CD4-positive, alpha-beta T cell (primary cell): ENCODE results near the gene GALNT7. TPM values are rescaled to one million over a fixed set of nuclear protein-coding genes. Genes with fewer than 3 reads are reported as not detected.

Experiments
- ATAC-seq: fragments of 200-7000 bp; cut with Tn5 transposase; one replicate; pipeline ENCODE4 v1.10.0; 2022; ENCODE audit warnings: mild to moderate bottlenecking; ENCODE audit not compliant: poor library complexity
- CTCF ChIA-PET: fragments of 350-600 bp; sonication (Branson Sonifier 250); formaldehyde crosslinking; loops from one replicate; lab custom pipeline; 2021; ENCODE audit warnings: antibody characterized with exemption, inconsistent platforms; lab: Charles Lee
- POLR2A ChIA-PET: fragments of 350-600 bp; sonication (Branson Sonifier 250); formaldehyde crosslinking; loops from one replicate; lab custom pipeline; 2021; ENCODE audit warnings: antibody characterized with exemption, inconsistent platforms; lab: Charles Lee
- DNase-seq, 14 experiments: peaks; one replicate each; pipeline ENCODE4 v3.0.0-alpha.2; 2013 to 2020; ENCODE audit warnings: mixed read lengths in 2 of 14
- H3K27ac ChIP-seq, 2 donors: one replicate each; pipeline versions ENCODE4 v1.5.1 to v1.7.0; 2013; ENCODE audit warnings: low read length in 2 of 2, low read depth in 1 of 2, mild to moderate bottlenecking in 1 of 2
- H3K27me3 ChIP-seq, 2 experiments: 1 replicate in 1 of 2; 2 replicates in 1 of 2; pipeline versions ENCODE4 v1.6.1 to v1.7.0; 2013; ENCODE audit warnings: low read length in 2 of 2, control low read depth in 1 of 2, mild to moderate bottlenecking in 1 of 2, moderate library complexity in 1 of 2; ENCODE audit not compliant: insufficient read depth in 2 of 2, control insufficient read depth in 1 of 2
- H3K36me3 ChIP-seq: one replicate; pipeline ENCODE4 v1.6.1; 2013; ENCODE audit warnings: low read length, control low read depth; ENCODE audit not compliant: insufficient read depth
- H3K4me1 ChIP-seq: one replicate; pipeline ENCODE4 v1.6.1; 2013; ENCODE audit warnings: low read length, control low read depth; ENCODE audit not compliant: insufficient read depth
- H3K4me3 ChIP-seq: one replicate; pipeline ENCODE4 v1.5.1; 2013; ENCODE audit warnings: mild to moderate bottlenecking, low read length, moderate library complexity
- H3K9me3 ChIP-seq, 2 experiments: 1 replicate in 1 of 2; 2 replicates in 1 of 2; pipeline versions ENCODE4 v1.6.1 to v1.7.0; 2013; ENCODE audit warnings: low read length in 2 of 2, mild to moderate bottlenecking in 2 of 2, control low read depth in 1 of 2, moderate library complexity in 1 of 2; ENCODE audit not compliant: control insufficient read depth in 1 of 2, insufficient read depth in 1 of 2
- H3K27ac Mint-ChIP-seq: one replicate; pipeline ENCODE4 v1.8.0; 2020; ENCODE audit warnings: mixed read lengths
- H3K27me3 Mint-ChIP-seq: one replicate; pipeline ENCODE4 v1.8.0; 2021; ENCODE audit warnings: mixed read lengths
- H3K36me3 Mint-ChIP-seq: one replicate; pipeline ENCODE4 v1.8.0; 2021; ENCODE audit warnings: low read depth, mixed read lengths
- H3K4me1 Mint-ChIP-seq: one replicate; pipeline ENCODE4 v1.8.0; 2021; ENCODE audit warnings: low read depth, mixed read lengths
- H3K4me3 Mint-ChIP-seq: one replicate; pipeline ENCODE4 v1.8.0; 2020; ENCODE audit warnings: mild to moderate bottlenecking, mixed read lengths
- H3K9me3 Mint-ChIP-seq: one replicate; pipeline ENCODE4 v1.8.0; 2020; ENCODE audit warnings: mixed read lengths
- CTCF ChIP-seq: fragments of 200-600 bp; IDR thresholded peaks from one replicate; pipeline ENCODE4 v1.8.0; 2022; ENCODE audit warnings: antibody characterized with exemption, mild to moderate bottlenecking
- intact Hi-C, 2 experiments: fragments of 100-400 bp; cut with DNase I in 1 of 2; cut with micrococcal nuclease in 1 of 2; formaldehyde crosslinking; loops; one replicate each; pipeline versions ENCODE4 v1.15.1 to v1.9.0; 2023 to 2025; cut with DNase I, micrococcal nuclease
- total RNA-seq, 174 experiments: library from RNA in 2 of 174; stranded (reverse) in 2 of 174; gene quantifications; one replicate each; pipeline ENCODE4 v1.2.3 and lab custom pipeline; 2021 to 2026

GALNT7 gene
- total RNA-seq, 2 experiments from 2014 or later, result 4.6 to 4.8 TPM

GRCh38 chr4:173176010-173176409 lies 7.4 kb downstream of the GALNT7 start:
- no peaks in the 10 kb centered on the region for H3K36me3 ChIP-seq
- TF ChIP-seq CTCF, result no peak
- Mint-ChIP-seq H3K36me3 (no peaks in the 10 kb centered on the region), H3K4me3 (no peak overlapping the region), H3K27ac (no peak overlapping the region), H3K27me3 (no peaks in the 10 kb centered on the region), H3K9me3 (no peaks in the 10 kb centered on the region), H3K4me1 (peaks cover 46% of the 10 kb centered on the region)
- H3K27ac ChIP-seq, result no peak overlapping the region
- no peaks in the 10 kb centered on the region for H3K27me3 ChIP-seq
- DNase-seq (no peak), ATAC-seq (no peak)
- no peak overlapping the region for H3K4me3 ChIP-seq
- intact Hi-C loops, result loop anchor here in 1 of 2 experiments (10.0 kb wide), 1 partner anchor 161 kb away; no protein-coding TSS in a partner anchor
- CTCF ChIA-PET, result interaction anchor here (1.6 kb wide), 1 partner anchor 11 kb away, joined by 5 read pairs; no protein-coding TSS in a partner anchor
- POLR2A ChIA-PET, result no interaction called here
- H3K9me3 ChIP-seq, result no peaks in the 10 kb centered on the region
- H3K4me1 ChIP-seq, result peaks cover 3% of the 10 kb centered on the region

GRCh38 chr4:173177232-173177631 lies 8.6 kb downstream of the GALNT7 start:
- TF ChIP-seq CTCF, result no peak
- DNase-seq (no peak), ATAC-seq (no peak)
- Mint-ChIP-seq H3K4me3 (no peak overlapping the region), H3K9me3 (no peaks in the 10 kb centered on the region), H3K27me3 (no peaks in the 10 kb centered on the region), H3K27ac (no peak overlapping the region), H3K4me1 (peaks cover 44% of the 10 kb centered on the region), H3K36me3 (no peaks in the 10 kb centered on the region)
- no peak overlapping the region for H3K27ac ChIP-seq
- intact Hi-C loops, result loop anchor here in 1 of 2 experiments (10.0 kb wide), 1 partner anchor 162 kb away; no protein-coding TSS in a partner anchor
- no peaks in the 10 kb centered on the region for H3K36me3 ChIP-seq
- H3K4me3 ChIP-seq, result no peak overlapping the region
- H3K27me3 ChIP-seq, result no peaks in the 10 kb centered on the region
- CTCF ChIA-PET, result interaction anchor here (1.6 kb wide), 1 partner anchor 12 kb away, joined by 5 read pairs; no protein-coding TSS in a partner anchor
- H3K9me3 ChIP-seq, result no peaks in the 10 kb centered on the region
- H3K4me1 ChIP-seq, result no peaks in the 10 kb centered on the region
- POLR2A ChIA-PET, result no interaction called here

- Histone ChIP-seq H3K36me3 (no peaks in the 10 kb centered on the region), H3K27ac (no peak overlapping the region), H3K27me3 (no peaks in the 10 kb centered on the region), H3K4me1 (no peaks in the 10 kb centered on the region), H3K4me3 (no peak overlapping the region), H3K9me3 (no peaks in the 10 kb centered on the region)
- ChIA-PET CTCF (no interaction called here), POLR2A (interaction anchor here (0.6 kb wide), 2 partner anchors 8 to 69 kb away, joined by 3 read pairs; no protein-coding TSS in a partner anchor)
- Mint-ChIP-seq H3K36me3 (no peaks in the 10 kb centered on the region), H3K9me3 (no peaks in the 10 kb centered on the region), H3K27ac (no peak overlapping the region), H3K27me3 (no peaks in the 10 kb centered on the region), H3K4me3 (no peak overlapping the region), H3K4me1 (peaks cover 36% of the 10 kb centered on the region)
- DNase-seq (no peak), ATAC-seq (no peak)
- intact Hi-C loops, result loop anchor here in 1 of 2 experiments (10.0 kb wide), 1 partner anchor 163 kb away; no protein-coding TSS in a partner anchor
- no peak for TF ChIP-seq CTCF
Measured at GRCh38 chr4:173178144-173178543, 9.5 kb downstream of the GALNT7 start.
